ENCODE data around the gene TPK1. TPM values are rescaled to one million over a fixed set of nuclear protein-coding genes. Genes with fewer than 3 reads are reported as not detected.
"Not testable (repeated sequence)": the region's sequence is repeated elsewhere in the genome, so short reads cannot be mapped to it uniquely, and the experiment has no call there.

The TPK1 gene
- polyA plus RNA-seq, 4 donors, result 2.7 to 21.9 (median 15.3) TPM

DNA sequence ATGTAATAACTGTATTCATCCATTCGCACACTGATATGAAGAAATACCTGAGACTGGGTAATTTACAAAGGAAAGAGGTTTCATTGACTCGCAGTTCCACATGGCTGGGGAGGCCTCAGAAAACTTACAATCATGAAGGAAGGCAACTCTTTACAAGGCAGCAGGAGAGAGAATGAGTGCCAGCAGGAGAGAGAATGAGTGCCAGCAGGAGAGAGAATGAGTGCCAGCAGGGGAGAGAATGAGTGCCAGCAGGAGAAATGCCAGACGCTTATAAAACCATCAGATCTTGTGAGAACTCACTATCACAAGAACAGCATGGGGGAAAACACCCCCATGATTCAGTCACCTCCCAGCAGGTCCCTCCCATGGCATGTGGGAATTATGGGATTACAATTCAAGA lies 58.0 kb downstream of the TPK1 start:
- H3K9me3 ChIP-seq (ENCODE audit: control insufficient read depth in 2 of 2, insufficient read depth in 1 of 2, low read depth in 1 of 2, low read length in 1 of 2); DNase-seq; H3K27me3 ChIP-seq (ENCODE audit: control insufficient read depth in 3 of 3, insufficient read depth in 3 of 3, low read length in 3 of 3); FAIRE-seq; H3K36me3 ChIP-seq (ENCODE audit: control insufficient read depth in 3 of 3, insufficient read depth in 2 of 3, low read depth in 1 of 3, low read length in 3 of 3); H3K4me3 ChIP-seq (ENCODE audit: low read depth in 1 of 3, low read length in 3 of 3); H3K27ac ChIP-seq (ENCODE audit: low read depth in 1 of 3, low read length in 2 of 3); H3K4me1 ChIP-seq (ENCODE audit: control insufficient read depth in 3 of 3, insufficient read depth in 2 of 3, low read depth in 1 of 3, low read length in 2 of 3): not testable (repeated sequence)
- WGBS, 3 donors, result 92 to 96% (median 92%) methylated on average over 3 of the region's 3 CpGs

DNA sequence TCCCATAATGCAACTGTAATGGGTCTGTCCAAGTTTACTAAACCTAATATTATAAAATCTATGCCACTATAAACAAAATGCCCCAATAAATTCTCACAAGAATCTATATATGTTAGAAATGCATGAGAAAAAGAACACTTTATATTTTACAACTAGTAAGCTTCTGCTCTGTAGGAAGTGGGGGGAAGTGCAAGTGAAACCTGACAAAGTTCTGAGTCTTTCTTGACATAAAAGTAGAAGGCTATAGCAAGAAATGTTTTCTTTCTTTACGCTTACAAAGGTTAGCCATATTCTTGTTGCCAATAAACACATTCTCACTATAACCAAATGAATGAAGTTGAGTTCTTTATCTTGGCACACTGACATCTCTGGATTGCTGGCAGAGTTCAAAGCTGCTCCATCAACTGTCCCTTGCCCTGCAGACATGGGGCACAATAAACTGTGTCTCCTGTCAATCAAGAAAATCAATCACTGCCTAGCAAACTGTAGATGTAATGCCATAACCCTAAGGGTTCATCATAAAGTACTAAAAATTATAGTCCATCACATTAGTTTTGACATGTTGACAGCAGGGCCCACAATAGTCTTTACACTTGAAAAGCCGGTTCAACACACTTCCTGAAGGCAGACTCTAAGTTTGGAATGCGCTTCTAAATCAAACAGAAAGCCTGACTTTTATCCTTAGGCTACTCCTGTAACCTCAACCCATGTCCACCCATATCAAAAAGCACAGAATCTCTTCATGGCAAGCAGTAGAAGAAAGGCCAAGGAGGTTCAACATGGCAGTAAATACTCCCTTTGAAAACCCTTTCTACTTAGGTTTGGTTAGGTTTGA lies 58.6 kb downstream of the TPK1 start:
- Histone ChIP-seq H3K36me3 (ENCODE audit: control insufficient read depth in 3 of 3, insufficient read depth in 2 of 3, low read depth in 1 of 3, low read length in 3 of 3) (no peaks in the 10 kb centered on the region), H3K9me3 (ENCODE audit: control insufficient read depth in 2 of 2, insufficient read depth in 1 of 2, low read depth in 1 of 2, low read length in 1 of 2) (no peaks in the 10 kb centered on the region), H3K4me3 (ENCODE audit: low read depth in 1 of 3, low read length in 3 of 3) (no peak overlapping the region), H3K27me3 (ENCODE audit: control insufficient read depth in 3 of 3, insufficient read depth in 3 of 3, low read length in 3 of 3) (no peaks in the 10 kb centered on the region), H3K4me1 (ENCODE audit: control insufficient read depth in 3 of 3, insufficient read depth in 2 of 3, low read depth in 1 of 3, low read length in 2 of 3) (peaks cover 0 to 3% (median 0%) of the 10 kb centered on the region in 3 donors), H3K27ac (ENCODE audit: low read depth in 1 of 3, low read length in 2 of 3) (no peak overlapping the region)
- peak in 1 of 2 donors; percentile 10 for DNase-seq
- FAIRE-seq, result no peak
- WGBS, 3 donors, result 67 to 73% (median 72%) methylated on average over 3 of the region's 3 CpGs

DNA sequence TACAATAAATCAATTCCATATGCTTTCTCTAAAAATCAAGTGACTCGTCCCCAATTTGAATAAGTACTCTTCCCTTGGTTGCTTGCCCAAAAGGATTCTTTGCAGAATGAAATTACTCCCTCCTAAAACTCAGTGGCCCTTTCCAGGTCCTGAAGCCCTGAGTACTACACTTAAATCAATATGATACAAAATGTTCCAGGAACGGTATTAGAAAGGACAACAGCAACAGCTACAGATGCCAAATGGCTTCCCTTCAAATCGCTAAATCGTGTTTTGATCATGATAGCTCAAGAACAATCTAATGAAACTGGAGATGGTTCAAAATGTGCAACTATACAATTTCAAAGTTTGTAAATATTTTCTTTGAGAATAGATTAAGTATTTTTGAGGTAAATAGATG lies 59.4 kb downstream of the TPK1 start:
- FAIRE-seq, result no peak
- 71 to 91% (median 86%) methylated on average over 4 of the region's 4 CpGs for WGBS, 3 donors

DNA sequence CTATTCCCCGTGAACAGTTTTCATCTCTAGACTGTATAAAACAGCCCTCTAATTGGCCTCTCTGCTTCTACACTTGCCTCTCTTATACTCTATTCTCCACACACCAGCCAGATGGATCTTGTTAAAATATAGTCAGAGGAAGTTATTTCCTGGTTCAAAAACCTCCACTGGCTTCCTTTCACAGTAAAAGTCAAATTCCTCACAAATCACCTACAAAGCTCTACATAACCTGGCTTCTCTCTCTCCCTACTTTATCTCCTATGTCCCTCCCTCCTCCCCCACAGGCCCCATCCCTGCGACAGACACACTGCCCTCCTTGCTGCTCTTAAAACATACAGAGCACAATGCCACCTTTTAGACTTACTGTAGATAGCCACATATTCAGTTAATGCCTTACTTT lies 60.1 kb downstream of the TPK1 start:
- Histone ChIP-seq H3K4me3 (ENCODE audit: low read depth in 1 of 3, low read length in 3 of 3) (no peak overlapping the region), H3K36me3 (ENCODE audit: control insufficient read depth in 3 of 3, insufficient read depth in 2 of 3, low read depth in 1 of 3, low read length in 3 of 3) (no peaks in the 10 kb centered on the region), H3K27ac (ENCODE audit: low read depth in 1 of 3, low read length in 2 of 3) (no peak overlapping the region), H3K27me3 (ENCODE audit: control insufficient read depth in 3 of 3, insufficient read depth in 3 of 3, low read length in 3 of 3) (no peaks in the 10 kb centered on the region), H3K9me3 (ENCODE audit: control insufficient read depth in 2 of 2, insufficient read depth in 1 of 2, low read depth in 1 of 2, low read length in 1 of 2) (no peaks in the 10 kb centered on the region), H3K4me1 (ENCODE audit: control insufficient read depth in 3 of 3, insufficient read depth in 2 of 3, low read depth in 1 of 3, low read length in 2 of 3) (peaks cover 0 to 3% (median 0%) of the 10 kb centered on the region in 3 donors)
- FAIRE-seq, result no peak
- peak in 1 of 2 donors; percentile 21 for DNase-seq
- 51 to 57% (median 57%) methylated on average over 2 of the region's 2 CpGs for WGBS, 3 donors

More for the DNA sequence above, 59.4 kb downstream of the TPK1 start:
- DNase-seq, result no peak
- H3K4me3 ChIP-seq (ENCODE audit: low read depth in 1 of 3, low read length in 3 of 3), result no peak overlapping the region
- H3K36me3 ChIP-seq (ENCODE audit: control insufficient read depth in 3 of 3, insufficient read depth in 2 of 3, low read depth in 1 of 3, low read length in 3 of 3), result no peaks in the 10 kb centered on the region
- H3K27ac ChIP-seq (ENCODE audit: low read depth in 1 of 3, low read length in 2 of 3), result no peak overlapping the region
- no peaks in the 10 kb centered on the region for H3K27me3 ChIP-seq (ENCODE audit: control insufficient read depth in 3 of 3, insufficient read depth in 3 of 3, low read length in 3 of 3)
- H3K4me1 ChIP-seq (ENCODE audit: control insufficient read depth in 3 of 3, insufficient read depth in 2 of 3, low read depth in 1 of 3, low read length in 2 of 3), result peaks cover 0 to 3% (median 0%) of the 10 kb centered on the region in 3 donors
- H3K9me3 ChIP-seq (ENCODE audit: control insufficient read depth in 2 of 2, insufficient read depth in 1 of 2, low read depth in 1 of 2, low read length in 1 of 2), result no peaks in the 10 kb centered on the region

DNA sequence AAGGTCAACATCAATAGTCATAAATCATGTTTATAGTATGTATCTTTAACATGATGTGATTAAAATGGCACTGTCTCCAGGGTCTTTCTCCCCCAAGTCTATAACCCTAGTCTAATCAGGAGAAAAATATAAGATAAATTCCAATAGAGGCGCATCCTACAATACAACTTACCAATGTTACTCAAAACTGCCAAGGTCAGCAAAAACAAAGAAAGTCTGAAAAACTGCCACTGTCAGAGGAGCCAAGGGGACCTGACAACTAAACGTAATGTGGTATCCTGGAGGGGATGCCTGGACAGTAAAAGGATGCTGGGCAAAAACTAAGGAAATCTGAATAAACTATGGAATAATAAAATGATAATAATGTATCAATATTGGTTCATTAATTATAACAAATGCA lies 63.9 kb downstream of the TPK1 start:
- Histone ChIP-seq H3K27me3 (ENCODE audit: control insufficient read depth in 3 of 3, insufficient read depth in 3 of 3, low read length in 3 of 3) (no peaks in the 10 kb centered on the region), H3K9me3 (ENCODE audit: control insufficient read depth in 2 of 2, insufficient read depth in 1 of 2, low read depth in 1 of 2, low read length in 1 of 2) (no peaks in the 10 kb centered on the region), H3K36me3 (ENCODE audit: control insufficient read depth in 3 of 3, insufficient read depth in 2 of 3, low read depth in 1 of 3, low read length in 3 of 3) (no peaks in the 10 kb centered on the region), H3K4me3 (ENCODE audit: low read depth in 1 of 3, low read length in 3 of 3) (no peak overlapping the region), H3K4me1 (ENCODE audit: control insufficient read depth in 3 of 3, insufficient read depth in 2 of 3, low read depth in 1 of 3, low read length in 2 of 3) (peaks cover 0 to 3% (median 0%) of the 10 kb centered on the region in 3 donors), H3K27ac (ENCODE audit: low read depth in 1 of 3, low read length in 2 of 3) (no peak overlapping the region)
- FAIRE-seq (no peak), DNase-seq (no peak)
- WGBS, 3 donors, result 86 to 99% (median 90%) methylated on average over 2 of the region's 2 CpGs

DNA sequence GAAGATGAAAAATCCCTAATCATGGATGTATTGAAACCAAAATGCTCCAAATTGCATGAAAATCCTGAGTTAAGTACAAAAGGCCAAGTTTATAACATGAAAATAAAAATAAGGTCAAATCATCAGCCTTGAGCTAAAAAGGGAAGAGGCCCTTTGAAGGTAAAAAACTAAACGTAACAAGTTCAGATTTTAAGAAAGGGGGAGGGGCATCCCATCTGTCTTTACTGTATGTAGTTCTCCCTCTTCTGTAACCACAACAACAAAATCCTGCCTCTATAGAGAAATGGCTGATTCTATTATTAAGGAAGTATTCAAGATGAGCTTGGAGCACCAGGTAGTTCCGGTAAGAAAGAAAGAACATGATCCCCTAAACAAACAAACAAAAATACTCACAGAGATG lies 64.7 kb downstream of the TPK1 start:
- DNase-seq (no peak), FAIRE-seq (no peak)
- 32 to 82% (median 79%) methylated on average over 2 of the region's 2 CpGs for WGBS, 3 donors
- H3K4me1 ChIP-seq (ENCODE audit: control insufficient read depth in 3 of 3, insufficient read depth in 2 of 3, low read depth in 1 of 3, low read length in 2 of 3), result peaks cover 0 to 3% (median 0%) of the 10 kb centered on the region in 3 donors
- H3K27ac ChIP-seq (ENCODE audit: low read depth in 1 of 3, low read length in 2 of 3), result no peak overlapping the region
- H3K9me3 ChIP-seq (ENCODE audit: control insufficient read depth in 2 of 2, insufficient read depth in 1 of 2, low read depth in 1 of 2, low read length in 1 of 2), result no peaks in the 10 kb centered on the region
- no peak overlapping the region for H3K4me3 ChIP-seq (ENCODE audit: low read depth in 1 of 3, low read length in 3 of 3)
- H3K27me3 ChIP-seq (ENCODE audit: control insufficient read depth in 3 of 3, insufficient read depth in 3 of 3, low read length in 3 of 3), result no peaks in the 10 kb centered on the region
- no peaks in the 10 kb centered on the region for H3K36me3 ChIP-seq (ENCODE audit: control insufficient read depth in 3 of 3, insufficient read depth in 2 of 3, low read depth in 1 of 3, low read length in 3 of 3)

DNA sequence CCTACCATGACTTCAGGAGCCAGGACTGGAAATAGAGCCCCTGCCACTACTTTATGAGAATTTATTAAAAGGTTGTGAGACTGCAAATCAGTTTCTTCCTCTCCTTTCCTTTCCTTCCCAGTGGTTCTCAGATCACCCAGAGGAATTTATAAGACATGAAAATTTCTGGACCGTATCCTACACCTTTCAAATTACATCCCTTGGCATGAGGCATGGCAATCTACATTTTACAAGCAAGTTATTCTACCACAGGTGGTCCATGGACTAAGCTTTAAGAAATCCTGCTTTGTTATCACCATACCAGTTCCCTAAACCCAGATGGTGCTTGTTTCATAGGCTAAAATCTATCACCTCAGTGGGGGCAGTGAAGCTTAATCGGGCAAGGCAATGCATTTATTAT lies 66.5 kb downstream of the TPK1 start:
- Histone ChIP-seq H3K4me3 (ENCODE audit: low read depth in 1 of 3, low read length in 3 of 3) (no peak overlapping the region), H3K27me3 (ENCODE audit: control insufficient read depth in 3 of 3, insufficient read depth in 3 of 3, low read length in 3 of 3) (no peaks in the 10 kb centered on the region), H3K27ac (ENCODE audit: low read depth in 1 of 3, low read length in 2 of 3) (no peak overlapping the region), H3K36me3 (ENCODE audit: control insufficient read depth in 3 of 3, insufficient read depth in 2 of 3, low read depth in 1 of 3, low read length in 3 of 3) (no peaks in the 10 kb centered on the region), H3K4me1 (ENCODE audit: control insufficient read depth in 3 of 3, insufficient read depth in 2 of 3, low read depth in 1 of 3, low read length in 2 of 3) (peaks cover 0 to 3% (median 0%) of the 10 kb centered on the region in 3 donors), H3K9me3 (ENCODE audit: control insufficient read depth in 2 of 2, insufficient read depth in 1 of 2, low read depth in 1 of 2, low read length in 1 of 2) (no peaks in the 10 kb centered on the region)
- no peak for DNase-seq
- 92 to 95% (median 93%) methylated on average over 2 of the region's 2 CpGs for WGBS, 3 donors
- FAIRE-seq, result no peak

DNA sequence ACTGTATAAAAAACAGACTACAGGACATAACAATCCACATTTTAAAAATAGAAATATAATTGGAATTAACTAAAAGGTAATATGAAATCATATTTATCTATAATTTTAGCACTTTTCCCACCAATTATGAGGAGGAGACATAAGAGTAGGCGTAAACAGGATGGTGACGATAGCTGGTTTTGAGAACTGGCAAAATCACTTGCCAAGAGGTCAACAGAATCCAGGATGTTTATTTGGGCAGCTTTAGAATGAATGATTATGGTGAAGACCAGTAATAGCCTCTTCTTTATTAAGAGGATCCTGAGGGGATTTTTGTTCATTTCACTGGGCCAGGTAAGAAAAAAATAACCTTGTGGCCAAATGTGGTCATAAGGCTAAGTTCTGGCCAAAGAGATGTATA lies 67.2 kb downstream of the TPK1 start:
- H3K9me3 ChIP-seq (ENCODE audit: control insufficient read depth in 2 of 2, insufficient read depth in 1 of 2, low read depth in 1 of 2, low read length in 1 of 2), result no peaks in the 10 kb centered on the region
- FAIRE-seq, result no peak
- 91 to 99% (median 96%) methylated on average over 2 of the region's 2 CpGs for WGBS, 3 donors

More for the DNA sequence above, 67.2 kb downstream of the TPK1 start:
- H3K4me3 ChIP-seq (ENCODE audit: low read depth in 1 of 3, low read length in 3 of 3), result no peak overlapping the region
- H3K36me3 ChIP-seq (ENCODE audit: control insufficient read depth in 3 of 3, insufficient read depth in 2 of 3, low read depth in 1 of 3, low read length in 3 of 3), result no peaks in the 10 kb centered on the region
- H3K27ac ChIP-seq (ENCODE audit: low read depth in 1 of 3, low read length in 2 of 3), result no peak overlapping the region
- peaks cover 0 to 4% (median 0%) of the 10 kb centered on the region in 3 donors for H3K4me1 ChIP-seq (ENCODE audit: control insufficient read depth in 3 of 3, insufficient read depth in 2 of 3, low read depth in 1 of 3, low read length in 2 of 3)
- no peaks in the 10 kb centered on the region for H3K27me3 ChIP-seq (ENCODE audit: control insufficient read depth in 3 of 3, insufficient read depth in 3 of 3, low read length in 3 of 3)
- no peak for DNase-seq
